ENCODE data around the gene SRGAP2B.
"Not testable (repeated sequence)": the region's sequence is repeated elsewhere in the genome, so short reads cannot be mapped to it uniquely, and the experiment has no call there.

SRGAP2B gene

DNA sequence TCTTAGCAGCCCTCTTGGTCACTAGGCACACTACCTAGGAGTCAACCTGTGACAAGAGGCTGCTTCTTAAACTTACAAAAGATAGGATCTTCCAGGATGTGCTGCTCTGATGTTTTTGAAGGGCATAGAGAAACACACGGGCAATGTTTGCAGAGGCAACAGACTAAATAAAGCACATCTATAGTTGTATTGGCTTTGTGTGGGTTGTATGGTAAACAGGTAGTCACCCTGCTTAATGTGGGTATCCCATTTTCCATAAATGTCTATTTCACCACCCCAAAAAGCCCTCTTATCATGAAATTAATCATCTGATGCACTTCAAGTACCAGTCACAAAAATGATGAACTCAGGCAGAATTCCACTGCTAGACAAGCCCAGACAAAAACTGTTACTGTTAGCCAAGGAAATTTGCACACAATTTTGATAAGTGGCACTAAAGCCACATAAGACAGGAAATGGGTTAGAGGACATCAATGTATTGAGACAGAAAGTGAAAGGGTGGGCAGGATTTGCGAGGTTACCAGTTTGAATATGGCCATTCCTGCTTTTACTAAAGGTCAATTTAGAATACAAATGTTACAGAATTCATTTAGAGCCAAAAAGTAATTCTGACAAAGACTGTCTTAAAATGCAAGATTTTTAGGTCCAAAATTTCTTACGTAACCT is 205.5 kb downstream of the SRGAP2B start:
- not testable (repeated sequence) for DNase-seq

DNA sequence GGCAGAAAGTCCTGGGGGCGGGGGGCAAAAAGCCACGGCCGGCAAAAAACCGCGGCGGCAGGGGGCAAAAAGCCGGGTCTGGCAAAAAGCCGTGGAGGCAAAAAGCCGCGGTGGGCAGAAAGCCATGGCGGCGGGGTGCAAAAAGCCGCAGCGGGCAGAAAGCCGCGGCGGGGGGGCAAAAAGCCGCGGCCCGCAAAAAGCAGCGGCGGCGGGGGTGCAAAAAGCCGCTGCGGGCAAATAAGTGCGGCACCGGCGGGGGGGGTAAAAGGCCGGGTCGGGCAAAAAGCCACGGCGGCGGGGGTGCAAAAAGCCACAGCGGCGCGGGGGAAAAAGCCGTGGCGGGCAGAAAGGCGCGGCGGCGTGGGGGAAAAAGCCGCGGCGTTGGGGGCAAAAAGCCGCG is 212.1 kb downstream of the SRGAP2B start:
- DNase-seq, result not testable (repeated sequence)

DNA sequence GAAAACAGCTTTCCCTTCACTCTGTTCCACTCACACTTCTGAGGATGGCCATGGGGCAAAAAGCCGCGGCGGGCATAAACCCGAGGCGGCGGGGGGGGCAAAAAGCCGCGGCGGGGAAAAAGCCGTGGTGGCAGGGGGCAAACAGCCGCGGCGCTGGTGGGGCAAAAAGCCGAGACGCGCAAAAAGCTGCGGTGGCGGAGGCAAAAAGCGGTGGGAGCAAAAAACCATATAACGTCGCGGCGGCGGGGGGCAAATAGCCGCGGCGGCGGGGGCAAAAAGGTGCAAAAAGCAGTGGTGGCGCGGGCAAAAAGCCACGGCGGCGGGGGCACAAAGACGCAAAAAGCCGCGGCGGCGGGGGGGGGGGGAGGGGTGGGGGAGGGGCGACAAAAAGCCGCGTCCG is 212.8 kb downstream of the SRGAP2B start:
- not testable (repeated sequence) for DNase-seq

DNA sequence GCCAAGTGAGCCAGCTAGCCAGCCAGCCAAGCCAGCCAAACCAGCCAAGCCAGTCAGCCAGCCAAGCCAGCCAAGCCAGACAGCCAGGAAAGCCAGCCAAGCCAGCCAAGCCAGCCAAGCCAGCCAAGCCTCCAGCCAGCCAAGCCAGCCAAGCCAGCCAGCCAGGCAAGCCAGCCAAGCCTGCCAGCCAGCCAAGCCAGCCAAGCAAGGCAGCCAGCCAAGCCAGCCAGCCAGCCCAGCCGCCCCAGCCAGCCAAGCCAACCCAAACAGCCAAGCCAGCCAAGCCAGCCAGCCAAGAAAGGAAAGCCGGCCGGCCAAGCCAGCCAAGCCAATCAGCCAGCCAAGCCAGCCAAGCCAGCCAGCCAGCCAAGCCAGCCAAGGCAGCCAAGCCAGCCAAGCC is 236.5 kb downstream of the SRGAP2B start:
- not testable (repeated sequence) for DNase-seq
